WI38 (cell line): ENCODE measurements around the gene UNCX.

ENCODE experiments used
- H3K4me3 ChIP-seq: 2 replicates; pipeline ENCODE4 v1.5.1; 2011; ENCODE audit warnings: low read depth, mild to moderate bottlenecking, control low read depth, low read length
- CTCF ChIP-seq: IDR thresholded peaks from 2 replicates; pipeline ENCODE4 v1.5.1; 2012; ENCODE audit warnings: low read depth, mild to moderate bottlenecking, control low read depth, low read length

Gene UNCX

GRCh38 chr7:1247527-1248041 is 14.9 kb downstream of the UNCX start:
- TF ChIP-seq CTCF, result no peak
- H3K4me3 ChIP-seq, result no peak overlapping the region

GRCh38 chr7:1248143-1248915 is 15.7 kb downstream of the UNCX start:
- no peak for TF ChIP-seq CTCF
- no peak overlapping the region for H3K4me3 ChIP-seq

- no peak for TF ChIP-seq CTCF
- H3K4me3 ChIP-seq, result no peak overlapping the region
Measured at GRCh38 chr7:1248916-1249581, 16.4 kb downstream of the UNCX start.

GRCh38 chr7:1249731-1250130 is 17.1 kb downstream of the UNCX start:
- H3K4me3 ChIP-seq, result no peak overlapping the region
- no peak for TF ChIP-seq CTCF

GRCh38 chr7:1250901-1251300 is 18.2 kb downstream of the UNCX start:
- H3K4me3 ChIP-seq, result no peak overlapping the region
- no peak for TF ChIP-seq CTCF

GRCh38 chr7:1251796-1252539 is 19.3 kb downstream of the UNCX start:
- no peak overlapping the region for H3K4me3 ChIP-seq
- TF ChIP-seq CTCF, result no peak
